Bone marrow (tissue), 2 donors: ENCODE results near the gene CPN2.

Experiments used
- DNase-seq, 2 donors: peaks; one replicate each; lab custom pipeline; 2025; lab: John Stamatoyannopoulos, UW

Gene CPN2

GRCh38 chr3:194351080-194351672 lies at the start of gene CPN2:
Gene CPN2, minus strand, starts transcription at chr3:194351328. Its CDS starts 8,626 bp downstream, at chr3:194342702.
- DNase-seq, result no peak

GRCh38 chr3:194399874-194400411 lies 48.8 kb upstream of the CPN2 start:
- DNase-seq, result no peak

GRCh38 chr3:194399166-194399565 lies 48.0 kb upstream of the CPN2 start, which contains the start of gene GP5:
Gene GP5, minus strand, starts transcription at chr3:194399266. Its CDS starts 984 bp downstream, at chr3:194398282.
- no peak for DNase-seq

- no peak for DNase-seq
Observed at GRCh38 chr3:194397757-194398312, 46.7 kb upstream of the CPN2 start.

- DNase-seq, result peak in 1 of 2 donors; percentile 6
Observed at GRCh38 chr3:194396859-194397756, 46.0 kb upstream of the CPN2 start.

GRCh38 chr3:194396539-194396858 lies 45.4 kb upstream of the CPN2 start:
- DNase-seq, result no peak

- peak in 1 of 2 donors; percentile 65 for DNase-seq
Observed at GRCh38 chr3:194395778-194396538, 44.8 kb upstream of the CPN2 start.

- no peak for DNase-seq
Observed at GRCh38 chr3:194395212-194395611, 44.1 kb upstream of the CPN2 start.

GRCh38 chr3:194392576-194392975 lies 41.4 kb upstream of the CPN2 start:
- no peak for DNase-seq

- no peak for DNase-seq
Observed at GRCh38 chr3:194390835-194391234, 39.7 kb upstream of the CPN2 start.

- DNase-seq, result no peak
Observed at GRCh38 chr3:194389269-194389668, 38.1 kb upstream of the CPN2 start.

- DNase-seq, result no peak
Observed at GRCh38 chr3:194387926-194388418, 36.8 kb upstream of the CPN2 start.

GRCh38 chr3:194387276-194387675 lies 36.1 kb upstream of the CPN2 start:
- no peak for DNase-seq

GRCh38 chr3:194386648-194387047 lies 35.5 kb upstream of the CPN2 start:
- DNase-seq, result no peak

- DNase-seq, result no peak
Observed at GRCh38 chr3:194386066-194386465, 34.9 kb upstream of the CPN2 start.

- no peak for DNase-seq
Observed at GRCh38 chr3:194384569-194385001, 33.5 kb upstream of the CPN2 start.

GRCh38 chr3:194384156-194384555 lies 33.0 kb upstream of the CPN2 start:
- DNase-seq, result no peak

- DNase-seq, result no peak
Observed at GRCh38 chr3:194383276-194383940, 32.3 kb upstream of the CPN2 start.

- no peak for DNase-seq
Observed at GRCh38 chr3:194382892-194383223, 31.7 kb upstream of the CPN2 start.

- no peak for DNase-seq
Observed at GRCh38 chr3:194382196-194382891, 31.2 kb upstream of the CPN2 start.

GRCh38 chr3:194381460-194381875 lies 30.3 kb upstream of the CPN2 start:
- DNase-seq, result no peak
